Esophagus muscularis mucosa (tissue), 4 donors: ENCODE data around the gene LIFR. TPM values are rescaled to one million over a fixed set of nuclear protein-coding genes. Genes with fewer than 3 reads are reported as not detected.

Source experiments
- DNase-seq: peaks from one replicate; pipeline ENCODE4 v3.0.0-alpha.2; 2017; ENCODE audit errors: extremely low spot score
- H3K27ac ChIP-seq, 4 donors: fragments of 200-600 bp; sonication (generic); replicated peaks in 1 of 4; 1 replicate in 3 of 4; 2 replicates in 1 of 4; pipeline ENCODE4 v1.5.1; 2016 to 2019; ENCODE audit warnings: mild to moderate bottlenecking in 1 of 4
- H3K27me3 ChIP-seq, 4 donors: fragments of 200-600 bp; sonication (generic); one replicate each; pipeline versions ENCODE4 v1.5.1 to v1.6.0; 2016 to 2019
- H3K36me3 ChIP-seq, 4 donors: fragments of 200-600 bp; sonication (generic); one replicate each; pipeline ENCODE4 v1.5.1; 2016 to 2019
- H3K4me1 ChIP-seq, 4 donors: fragments of 200-600 bp; sonication (generic); one replicate each; pipeline ENCODE4 v1.5.1; 2016 to 2019
- H3K4me3 ChIP-seq, 4 donors: fragments of 200-600 bp; sonication (generic); 1 replicate in 2 of 4; 2 replicates in 2 of 4; pipeline ENCODE4 v1.5.1; 2016 to 2019; ENCODE audit warnings: mild to moderate bottlenecking in 4 of 4, moderate library complexity in 1 of 4
- H3K9me3 ChIP-seq, 4 donors: fragments of 200-600 bp; sonication (generic); 1 replicate in 3 of 4; 2 replicates in 1 of 4; pipeline ENCODE4 v1.5.1; 2016 to 2019
- EP300 ChIP-seq: sonication (generic); formaldehyde crosslinking; IDR thresholded peaks from one replicate; pipeline ENCODE4 v1.6.1; 2017; ENCODE audit warnings: antibody characterized with exemption
- POLR2A ChIP-seq: fragments of 450-650 bp; IDR thresholded peaks from one replicate; pipeline ENCODE4 v1.6.1; 2017; ENCODE audit warnings: antibody characterized with exemption, moderate library complexity, mild to moderate bottlenecking, low read depth
- POLR2AphosphoS5 ChIP-seq, 2 donors: sonication (generic); formaldehyde crosslinking; IDR thresholded peaks; one replicate each; pipeline ENCODE4 v1.6.1; 2017; ENCODE audit warnings: antibody characterized with exemption in 2 of 2
- WGBS: methylation state at CpG from one replicate; pipeline ENCODE4 v1.1.5; 2018; 5-methylcytosine and 5-hydroxymethylcytosine counted together
- intact Hi-C: fragments of 100-400 bp; cut with DNase I; formaldehyde crosslinking; loops from one replicate; pipeline ENCODE4 v1.15.1; 2023
- total RNA-seq, 4 donors: library from RNA; depleted of rRNA; stranded (reverse); fragments of >200 nt; gene quantifications; one replicate each; pipeline versions ENCODE4 v1.1.0 to v1.2.1, GENCODE V29; 2016
- TF ChIP-seq, protein P1 (sequence below), 3 experiments: fragments of 200-600 bp in 2 of 3; fragments of 450-650 bp in 1 of 3; sonication (generic) in 2 of 3; IDR thresholded peaks; one replicate each; pipeline ENCODE4 v1.5.1; 2017 to 2019; ENCODE audit warnings: antibody characterized with exemption in 3 of 3, mild to moderate bottlenecking in 2 of 3, moderate library complexity in 1 of 3

Gene LIFR
- total RNA-seq, 4 donors from 2014 or later = 72.3 to 102 (median 90.1) TPM

DNA sequence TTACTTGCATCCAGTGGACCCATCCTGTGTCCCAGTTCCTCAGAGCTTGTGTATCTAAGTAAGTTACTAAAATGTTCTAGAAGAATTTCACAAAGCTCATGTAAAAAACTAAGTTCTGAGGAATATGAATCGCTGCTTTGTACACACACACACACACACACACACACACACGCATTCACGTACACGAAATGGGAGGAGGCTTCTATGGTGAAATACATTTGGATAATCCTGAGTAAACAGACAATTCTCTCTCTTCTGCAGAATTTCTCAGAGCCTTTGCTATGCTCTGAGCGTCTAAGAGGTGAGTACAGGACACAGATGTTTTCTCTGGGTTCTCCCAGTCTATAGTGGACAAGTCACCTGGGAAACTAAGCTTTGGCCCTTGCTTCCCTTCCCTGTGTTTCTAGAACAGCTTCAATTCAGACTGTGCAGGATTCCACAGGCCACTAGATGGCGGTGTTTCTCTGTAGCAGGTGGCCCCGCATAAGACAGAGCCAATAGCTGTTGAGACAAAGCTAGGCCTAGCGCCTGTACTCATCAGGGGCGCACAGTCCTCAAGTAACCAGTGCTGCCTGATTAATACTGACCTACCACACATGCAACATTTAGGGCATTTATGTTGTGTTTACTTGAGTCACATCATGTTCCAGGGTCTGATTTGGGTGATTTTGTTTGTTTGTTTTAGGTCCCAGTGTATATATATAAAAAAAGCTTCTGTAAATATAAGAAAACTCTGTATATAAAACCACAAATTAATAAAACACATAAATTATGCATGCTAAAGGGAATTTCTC lies 114.8 kb downstream of the LIFR start:
- no peak for DNase-seq
- Histone ChIP-seq H3K27ac (no peak overlapping the region), H3K4me1 (peaks cover 0 to 24% (median 16%) of the 10 kb centered on the region in 4 donors), H3K9me3 (no peaks in the 10 kb centered on the region), H3K4me3 (no peak overlapping the region), H3K27me3 (no peaks in the 10 kb centered on the region), H3K36me3 (no peaks in the 10 kb centered on the region)
- WGBS = 35% methylated on average over 7 of the region's 9 CpGs
- intact Hi-C loops = loop anchor here (2.0 to 10.0 kb wide), 2 partner anchors 223 to 369 kb away; no protein-coding TSS in a partner anchor
- no peak for TF ChIP-seq EP300
- TF ChIP-seq POLR2AphosphoS5 (IDR thresholded peaks at IDR 0.05) = peak; percentile 47 to 65
- TF ChIP-seq, protein P1, sequence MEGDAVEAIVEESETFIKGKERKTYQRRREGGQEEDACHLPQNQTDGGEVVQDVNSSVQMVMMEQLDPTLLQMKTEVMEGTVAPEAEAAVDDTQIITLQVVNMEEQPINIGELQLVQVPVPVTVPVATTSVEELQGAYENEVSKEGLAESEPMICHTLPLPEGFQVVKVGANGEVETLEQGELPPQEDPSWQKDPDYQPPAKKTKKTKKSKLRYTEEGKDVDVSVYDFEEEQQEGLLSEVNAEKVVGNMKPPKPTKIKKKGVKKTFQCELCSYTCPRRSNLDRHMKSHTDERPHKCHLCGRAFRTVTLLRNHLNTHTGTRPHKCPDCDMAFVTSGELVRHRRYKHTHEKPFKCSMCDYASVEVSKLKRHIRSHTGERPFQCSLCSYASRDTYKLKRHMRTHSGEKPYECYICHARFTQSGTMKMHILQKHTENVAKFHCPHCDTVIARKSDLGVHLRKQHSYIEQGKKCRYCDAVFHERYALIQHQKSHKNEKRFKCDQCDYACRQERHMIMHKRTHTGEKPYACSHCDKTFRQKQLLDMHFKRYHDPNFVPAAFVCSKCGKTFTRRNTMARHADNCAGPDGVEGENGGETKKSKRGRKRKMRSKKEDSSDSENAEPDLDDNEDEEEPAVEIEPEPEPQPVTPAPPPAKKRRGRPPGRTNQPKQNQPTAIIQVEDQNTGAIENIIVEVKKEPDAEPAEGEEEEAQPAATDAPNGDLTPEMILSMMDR (IDR thresholded peaks at IDR 0.05) = peak in 2 of 3 experiments; percentile 94 to 97

- Histone ChIP-seq H3K4me1 (peaks cover 2 to 34% (median 22%) of the 10 kb centered on the region in 4 donors), H3K27ac (no peak overlapping the region), H3K36me3 (no peaks in the 10 kb centered on the region), H3K4me3 (no peak overlapping the region), H3K9me3 (no peaks in the 10 kb centered on the region), H3K27me3 (no peaks in the 10 kb centered on the region)
- no peak for DNase-seq
- TF ChIP-seq, protein P1 (IDR thresholded peaks at IDR 0.05) = no peak
- TF ChIP-seq EP300 (no peak), POLR2AphosphoS5 (IDR thresholded peaks at IDR 0.05) (no peak), POLR2A (no peak)
- 92% methylated on average over 1 of the region's 1 CpG for WGBS
- intact Hi-C loops = no loop called here
These were observed 117.7 kb downstream of the LIFR start for GRCh38 chr5:38438757-38439156.

- no peaks in the 10 kb centered on the region for H3K27me3 ChIP-seq
- intact Hi-C loops = no loop called here
- 78% methylated on average over 7 of the region's 7 CpGs for WGBS
- H3K4me3 ChIP-seq = no peak overlapping the region
- H3K36me3 ChIP-seq = no peaks in the 10 kb centered on the region
- no peaks in the 10 kb centered on the region for H3K9me3 ChIP-seq
- no peak for TF ChIP-seq POLR2A
- TF ChIP-seq POLR2AphosphoS5 (IDR thresholded peaks at IDR 0.05) = peak; percentile 30 to 40
- no peak for DNase-seq
- peaks cover 14 to 43% (median 31%) of the 10 kb centered on the region in 4 donors for H3K4me1 ChIP-seq
- peak overlapping the region in 3 of 4 donors; percentile 28 to 73 (median 48) for H3K27ac ChIP-seq
These were observed 121.3 kb downstream of the LIFR start for GRCh38 chr5:38434966-38435705.

- Histone ChIP-seq H3K4me3 (no peak overlapping the region), H3K27me3 (no peaks in the 10 kb centered on the region), H3K27ac (peak overlapping the region; percentile 32 to 73 (median 48)), H3K36me3 (no peaks in the 10 kb centered on the region), H3K4me1 (peaks cover 14 to 43% (median 31%) of the 10 kb centered on the region in 4 donors), H3K9me3 (no peaks in the 10 kb centered on the region)
- DNase-seq = no peak
- intact Hi-C loops = no loop called here
- 9% methylated on average over 6 of the region's 6 CpGs for WGBS
- TF ChIP-seq POLR2A = no peak
- TF ChIP-seq, protein P1 (IDR thresholded peaks at IDR 0.05) = peak in 1 of 3 experiments; percentile 43
- peak in 1 of 2 donors; percentile 30 for TF ChIP-seq POLR2AphosphoS5 (IDR thresholded peaks at IDR 0.05)
These were observed 123.1 kb downstream of the LIFR start for GRCh38 chr5:38433160-38433861.
